ENCODE measurements around the gene TNFRSF25.

The TNFRSF25 gene

DNA sequence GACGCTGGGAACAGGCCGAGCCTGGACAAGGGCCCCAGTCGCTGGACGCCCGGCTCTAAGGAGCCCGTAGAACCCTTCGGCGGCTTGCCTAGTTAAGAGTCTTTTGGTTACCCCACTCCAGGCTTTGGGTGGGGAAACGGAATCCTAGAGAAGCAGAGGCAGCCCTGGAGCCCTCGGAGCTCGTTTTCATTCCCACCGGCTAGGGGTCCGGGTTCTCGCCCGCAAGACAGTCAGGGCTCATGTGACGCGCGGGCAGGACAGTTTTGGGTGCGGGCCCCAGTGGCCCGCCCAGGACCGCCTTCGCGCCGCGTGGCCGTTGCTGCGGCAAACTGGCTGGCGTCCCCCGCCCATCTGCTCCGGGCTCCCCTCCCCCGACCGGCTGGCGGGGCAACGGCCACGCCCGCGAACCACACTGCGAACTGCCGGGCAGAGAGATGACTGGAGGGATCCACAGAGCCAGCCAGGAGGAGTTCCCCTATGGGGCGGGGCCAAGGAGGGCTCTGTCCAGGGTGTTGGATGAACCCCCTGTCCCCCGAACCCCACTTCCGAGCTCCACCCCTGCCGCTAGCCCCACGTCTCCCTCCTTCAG, 45.4 kb downstream of the TNFRSF25 start:
- H3K9ac ChIP-seq = no peak overlapping the region
- peaks cover 95% of the 10 kb centered on the region for H3K27me3 ChIP-seq (ENCODE audit: insufficient read depth, low read depth)
- TF ChIP-seq, protein P1, sequence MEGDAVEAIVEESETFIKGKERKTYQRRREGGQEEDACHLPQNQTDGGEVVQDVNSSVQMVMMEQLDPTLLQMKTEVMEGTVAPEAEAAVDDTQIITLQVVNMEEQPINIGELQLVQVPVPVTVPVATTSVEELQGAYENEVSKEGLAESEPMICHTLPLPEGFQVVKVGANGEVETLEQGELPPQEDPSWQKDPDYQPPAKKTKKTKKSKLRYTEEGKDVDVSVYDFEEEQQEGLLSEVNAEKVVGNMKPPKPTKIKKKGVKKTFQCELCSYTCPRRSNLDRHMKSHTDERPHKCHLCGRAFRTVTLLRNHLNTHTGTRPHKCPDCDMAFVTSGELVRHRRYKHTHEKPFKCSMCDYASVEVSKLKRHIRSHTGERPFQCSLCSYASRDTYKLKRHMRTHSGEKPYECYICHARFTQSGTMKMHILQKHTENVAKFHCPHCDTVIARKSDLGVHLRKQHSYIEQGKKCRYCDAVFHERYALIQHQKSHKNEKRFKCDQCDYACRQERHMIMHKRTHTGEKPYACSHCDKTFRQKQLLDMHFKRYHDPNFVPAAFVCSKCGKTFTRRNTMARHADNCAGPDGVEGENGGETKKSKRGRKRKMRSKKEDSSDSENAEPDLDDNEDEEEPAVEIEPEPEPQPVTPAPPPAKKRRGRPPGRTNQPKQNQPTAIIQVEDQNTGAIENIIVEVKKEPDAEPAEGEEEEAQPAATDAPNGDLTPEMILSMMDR (conservative IDR thresholded peaks at IDR 0.05; ENCODE audit: low read depth, low read length) = no peak

DNA sequence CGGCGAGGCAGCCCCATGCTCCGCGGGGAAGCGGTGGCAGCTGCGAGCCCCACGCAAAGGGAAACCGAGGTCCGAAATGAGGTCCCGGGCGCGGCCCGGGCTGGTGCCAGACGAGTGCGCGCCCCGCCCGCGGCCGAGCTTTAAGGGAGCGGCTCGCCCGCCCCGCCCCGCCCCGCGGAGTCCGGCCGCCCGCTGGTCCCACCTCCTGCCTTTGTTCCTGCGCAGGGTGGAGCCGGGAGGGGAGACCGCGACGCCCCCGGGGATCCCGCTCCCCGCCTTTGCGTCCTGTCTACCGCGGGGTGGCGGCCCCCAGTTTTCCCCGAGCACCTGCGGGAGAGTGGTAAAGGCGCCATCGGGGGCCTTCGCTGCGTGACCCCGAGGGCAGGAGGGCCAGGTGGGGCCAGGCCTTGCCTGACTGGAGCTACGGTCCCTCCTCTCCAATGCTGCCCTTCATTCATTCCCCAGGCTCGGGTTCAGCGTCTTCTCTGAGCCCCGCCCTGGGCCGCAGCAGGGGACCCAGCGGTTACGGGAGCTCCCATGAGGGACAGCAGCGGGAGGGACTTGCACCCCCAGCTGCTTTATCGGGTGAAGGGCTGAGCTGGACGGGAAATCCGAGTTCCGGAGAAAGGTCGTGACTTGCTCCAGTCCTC, 46.0 kb downstream of the TNFRSF25 start, which contains the start of gene HES2:
Gene HES2, minus strand, starts transcription at position 116 of the 650 bp plus-strand sequence. Its CDS starts 99 bp downstream, at position 17.
- Histone ChIP-seq H3K79me2 (ENCODE audit: insufficient read depth, low read depth) (no peaks in the 10 kb centered on the region), H3K27ac (no peak within 1 kb of the TSS), H3K9ac (no peak within 1 kb of the TSS), H3K4me3 (IDR thresholded peaks at IDR 0.05; ENCODE audit: insufficient read depth, low read depth, low read length) (no peak within 1 kb of the TSS), H3K4me2 (no peak within 1 kb of the TSS), H3K4me1 (ENCODE audit: low read depth, poor library complexity, severe bottlenecking) (peaks cover 5% of the 10 kb centered on the region), H2AFZ (ENCODE audit: low read depth) (no peak within 1 kb of the TSS), H3K27me3 (ENCODE audit: insufficient read depth, low read depth) (peaks cover 95% of the 10 kb centered on the region), H4K20me1 (ENCODE audit: insufficient read depth) (no peaks in the 10 kb centered on the region), H3K36me3 (ENCODE audit: insufficient read depth) (no peaks in the 10 kb centered on the region)
- TF ChIP-seq, protein P1 (conservative IDR thresholded peaks at IDR 0.05; ENCODE audit: low read depth, low read length) = no peak

More for the DNA sequence above, 45.4 kb downstream of the TNFRSF25 start:
- Histone ChIP-seq H3K4me3 (IDR thresholded peaks at IDR 0.05; ENCODE audit: insufficient read depth, low read depth, low read length) (no peak overlapping the region), H3K4me2 (no peak overlapping the region), H3K79me2 (ENCODE audit: insufficient read depth, low read depth) (no peaks in the 10 kb centered on the region), H3K36me3 (ENCODE audit: insufficient read depth) (no peaks in the 10 kb centered on the region), H3K4me1 (ENCODE audit: low read depth, poor library complexity, severe bottlenecking) (no peaks in the 10 kb centered on the region), H2AFZ (ENCODE audit: low read depth) (no peak overlapping the region), H3K27ac (no peak overlapping the region), H4K20me1 (ENCODE audit: insufficient read depth) (no peaks in the 10 kb centered on the region)

DNA sequence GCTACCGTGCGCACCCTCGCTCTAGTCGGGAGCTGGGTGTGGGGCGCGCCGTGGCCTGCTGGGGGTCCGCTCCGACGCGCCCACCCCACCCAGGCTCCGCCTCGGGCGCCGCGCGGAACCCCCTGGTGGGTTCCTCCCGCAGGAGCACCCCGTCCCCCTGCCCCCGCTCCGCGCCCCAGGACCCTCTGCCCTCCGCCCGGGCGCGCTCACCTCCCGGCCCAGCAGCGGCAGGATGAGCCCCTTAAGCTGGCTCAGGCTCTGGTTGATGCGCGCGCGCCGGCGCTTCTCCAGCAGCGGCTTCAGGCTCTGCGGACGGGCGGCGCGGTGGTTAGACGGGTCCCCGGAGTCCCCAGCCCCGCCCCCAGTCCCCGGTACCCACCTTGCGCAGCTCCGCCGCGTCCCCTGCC, 46.6 kb downstream of the TNFRSF25 start:
- peaks cover 11% of the 10 kb centered on the region for H3K4me1 ChIP-seq (ENCODE audit: low read depth, poor library complexity, severe bottlenecking)
- H3K27me3 ChIP-seq (ENCODE audit: insufficient read depth, low read depth) = peaks cover 92% of the 10 kb centered on the region
- no peak overlapping the region for H3K27ac ChIP-seq
- no peak overlapping the region for H3K4me2 ChIP-seq
- H3K79me2 ChIP-seq (ENCODE audit: insufficient read depth, low read depth) = no peaks in the 10 kb centered on the region
- H4K20me1 ChIP-seq (ENCODE audit: insufficient read depth) = no peaks in the 10 kb centered on the region
- TF ChIP-seq, protein P1 (conservative IDR thresholded peaks at IDR 0.05; ENCODE audit: low read depth, low read length) = no peak
- H3K9ac ChIP-seq = no peak overlapping the region
- no peak overlapping the region for H2AFZ ChIP-seq (ENCODE audit: low read depth)
- H3K36me3 ChIP-seq (ENCODE audit: insufficient read depth) = no peaks in the 10 kb centered on the region
- no peak overlapping the region for H3K4me3 ChIP-seq (IDR thresholded peaks at IDR 0.05; ENCODE audit: insufficient read depth, low read depth, low read length)

- no peak overlapping the region for H3K4me2 ChIP-seq
- H3K27me3 ChIP-seq (ENCODE audit: insufficient read depth, low read depth) = peaks cover 86% of the 10 kb centered on the region
- no peaks in the 10 kb centered on the region for H3K79me2 ChIP-seq (ENCODE audit: insufficient read depth, low read depth)
- H3K36me3 ChIP-seq (ENCODE audit: insufficient read depth) = no peaks in the 10 kb centered on the region
- H3K27ac ChIP-seq = no peak overlapping the region
- no peak overlapping the region for H3K9ac ChIP-seq
- no peak overlapping the region for H2AFZ ChIP-seq (ENCODE audit: low read depth)
- H3K4me3 ChIP-seq (IDR thresholded peaks at IDR 0.05; ENCODE audit: insufficient read depth, low read depth, low read length) = no peak overlapping the region
- no peaks in the 10 kb centered on the region for H4K20me1 ChIP-seq (ENCODE audit: insufficient read depth)
- H3K4me1 ChIP-seq (ENCODE audit: low read depth, poor library complexity, severe bottlenecking) = peaks cover 11% of the 10 kb centered on the region
- TF ChIP-seq, protein P1 (conservative IDR thresholded peaks at IDR 0.05; ENCODE audit: low read depth, low read length) = no peak
These were observed 47.1 kb downstream of the TNFRSF25 start for GRCh38 chr1:6418668-6419396.

All from KMS-11 (cell line).